Testis (tissue), 3 donors: ENCODE measurements around the gene CD3G. TPM values are rescaled to one million over a fixed set of nuclear protein-coding genes. Genes with fewer than 3 reads are reported as not detected.

Source experiments
- DNase-seq: peaks from one replicate; pipeline ENCODE4 v3.0.0-alpha.2; 2019
- H3K27ac ChIP-seq, 2 donors: fragments of 200-600 bp; sonication (generic); one replicate each; pipeline ENCODE4 v1.5.1; 2019
- H3K27me3 ChIP-seq: fragments of 200-600 bp; sonication (generic); one replicate; pipeline ENCODE4 v1.5.1; 2019
- H3K36me3 ChIP-seq: fragments of 200-600 bp; sonication (generic); one replicate; pipeline ENCODE4 v1.5.1; 2017; ENCODE audit warnings: low read depth; ENCODE audit errors: missing control alignments
- H3K4me1 ChIP-seq: fragments of 200-600 bp; sonication (generic); one replicate; pipeline ENCODE4 v1.5.1; 2019
- H3K4me3 ChIP-seq, 2 donors: fragments of 200-600 bp; sonication (generic); one replicate each; pipeline ENCODE4 v1.5.1; 2017 to 2019
- H3K9me3 ChIP-seq: fragments of 200-600 bp; sonication (generic); one replicate; pipeline ENCODE4 v1.5.1; 2017
- CTCF ChIP-seq, 3 experiments: fragments of 450-650 bp in 2 of 3; fragments of 200-600 bp in 1 of 3; sonication (generic) in 1 of 3; IDR thresholded peaks; one replicate each; pipeline ENCODE4 v1.5.1; 2016 to 2019; ENCODE audit warnings: antibody characterized with exemption in 3 of 3, mild to moderate bottlenecking in 2 of 3, moderate library complexity in 1 of 3
- POLR2A ChIP-seq: fragments of 450-650 bp; IDR thresholded peaks from one replicate; pipeline ENCODE4 v1.6.1; 2017; ENCODE audit warnings: antibody characterized with exemption, mild to moderate bottlenecking, moderate library complexity
- WGBS, 2 donors: methylation state at CpG; one replicate each; pipeline ENCODE4 v1.1.5; 2018; 5-methylcytosine and 5-hydroxymethylcytosine counted together
- intact Hi-C: fragments of 100-400 bp; cut with DNase I; formaldehyde crosslinking; loops from one replicate; pipeline ENCODE4 v1.15.1; 2023; ENCODE audit warnings: low total_unique reads
- polyA plus RNA-seq: library from polyadenylated mRNA; stranded (reverse); fragments of 350-450 nt; fragmentation: Illumina TruSeq; extraction: RNeasy Lipid Tissue Mini Kit (QIAGEN cat#74804); gene quantifications from one replicate; pipeline ENCODE4 v1.2.3, GENCODE V29; 2014; ENCODE audit warnings: low read depth, low replicate concordance; ENCODE audit not compliant: insufficient read depth
- total RNA-seq, 2 donors: library from RNA; depleted of rRNA; stranded (reverse); fragments of >200 nt; gene quantifications; one replicate each; pipeline ENCODE4 v1.2.3, GENCODE V29; 2016

Gene CD3G
- total and polyA plus RNA-seq, 3 donors from 2014 or later = 0.08 to 0.99 (median 0.88) TPM

- Histone ChIP-seq H3K4me3 (no peak overlapping the region), H3K36me3 (no peaks in the 10 kb centered on the region), H3K4me1 (no peaks in the 10 kb centered on the region), H3K9me3 (no peaks in the 10 kb centered on the region), H3K27ac (no peak overlapping the region), H3K27me3 (no peaks in the 10 kb centered on the region)
- intact Hi-C loops = no loop called here
- 89 to 95% methylated on average over 4 of the region's 4 CpGs for WGBS, 2 donors
- no peak for TF ChIP-seq POLR2A
- TF ChIP-seq CTCF (IDR thresholded peaks at IDR 0.05) = no peak
- no peak for DNase-seq
These were observed 26.6 kb downstream of the CD3G start for GRCh38 chr11:118370774-118371173.

GRCh38 chr11:118373263-118373662 is 29.1 kb downstream of the CD3G start:
- H3K36me3 ChIP-seq = no peaks in the 10 kb centered on the region
- H3K4me3 ChIP-seq = no peak overlapping the region
- WGBS, 2 donors = 92 to 100% methylated on average over 2 of the region's 2 CpGs
- no peak for DNase-seq
- intact Hi-C loops = no loop called here
- H3K9me3 ChIP-seq = no peaks in the 10 kb centered on the region
- no peaks in the 10 kb centered on the region for H3K4me1 ChIP-seq
- H3K27ac ChIP-seq = no peak overlapping the region
- TF ChIP-seq CTCF (IDR thresholded peaks at IDR 0.05) (no peak), POLR2A (no peak)
- H3K27me3 ChIP-seq = no peaks in the 10 kb centered on the region

GRCh38 chr11:118373871-118374270 is 29.7 kb downstream of the CD3G start:
- Histone ChIP-seq H3K36me3 (no peaks in the 10 kb centered on the region), H3K4me1 (no peaks in the 10 kb centered on the region), H3K9me3 (no peaks in the 10 kb centered on the region), H3K27ac (no peak overlapping the region), H3K27me3 (no peaks in the 10 kb centered on the region), H3K4me3 (no peak overlapping the region)
- no peak for DNase-seq
- 87 to 92% methylated on average over 5 of the region's 5 CpGs for WGBS, 2 donors
- TF ChIP-seq POLR2A = no peak
- no peak for TF ChIP-seq CTCF (IDR thresholded peaks at IDR 0.05)
- intact Hi-C loops = no loop called here

- 77 to 84% methylated on average over 3 of the region's 3 CpGs for WGBS, 2 donors
- TF ChIP-seq CTCF (IDR thresholded peaks at IDR 0.05) (no peak), POLR2A (no peak)
- intact Hi-C loops = no loop called here
- Histone ChIP-seq H3K9me3 (no peaks in the 10 kb centered on the region), H3K27ac (no peak overlapping the region), H3K4me3 (no peak overlapping the region), H3K4me1 (no peaks in the 10 kb centered on the region), H3K27me3 (no peaks in the 10 kb centered on the region), H3K36me3 (no peaks in the 10 kb centered on the region)
- no peak for DNase-seq
These were observed 30.6 kb downstream of the CD3G start for GRCh38 chr11:118374729-118375128.

GRCh38 chr11:118375978-118376377 is 31.8 kb downstream of the CD3G start:
- Histone ChIP-seq H3K36me3 (no peaks in the 10 kb centered on the region), H3K9me3 (no peaks in the 10 kb centered on the region), H3K27me3 (no peaks in the 10 kb centered on the region), H3K4me1 (no peaks in the 10 kb centered on the region), H3K4me3 (no peak overlapping the region), H3K27ac (no peak overlapping the region)
- DNase-seq = no peak
- TF ChIP-seq CTCF (IDR thresholded peaks at IDR 0.05) (no peak), POLR2A (no peak)
- intact Hi-C loops = no loop called here
